ENCODE measurements around the gene RILPL1.
A peak's percentile ranks its signal among the peaks of the same experiment; 100 is the strongest.

RILPL1 gene

DNA sequence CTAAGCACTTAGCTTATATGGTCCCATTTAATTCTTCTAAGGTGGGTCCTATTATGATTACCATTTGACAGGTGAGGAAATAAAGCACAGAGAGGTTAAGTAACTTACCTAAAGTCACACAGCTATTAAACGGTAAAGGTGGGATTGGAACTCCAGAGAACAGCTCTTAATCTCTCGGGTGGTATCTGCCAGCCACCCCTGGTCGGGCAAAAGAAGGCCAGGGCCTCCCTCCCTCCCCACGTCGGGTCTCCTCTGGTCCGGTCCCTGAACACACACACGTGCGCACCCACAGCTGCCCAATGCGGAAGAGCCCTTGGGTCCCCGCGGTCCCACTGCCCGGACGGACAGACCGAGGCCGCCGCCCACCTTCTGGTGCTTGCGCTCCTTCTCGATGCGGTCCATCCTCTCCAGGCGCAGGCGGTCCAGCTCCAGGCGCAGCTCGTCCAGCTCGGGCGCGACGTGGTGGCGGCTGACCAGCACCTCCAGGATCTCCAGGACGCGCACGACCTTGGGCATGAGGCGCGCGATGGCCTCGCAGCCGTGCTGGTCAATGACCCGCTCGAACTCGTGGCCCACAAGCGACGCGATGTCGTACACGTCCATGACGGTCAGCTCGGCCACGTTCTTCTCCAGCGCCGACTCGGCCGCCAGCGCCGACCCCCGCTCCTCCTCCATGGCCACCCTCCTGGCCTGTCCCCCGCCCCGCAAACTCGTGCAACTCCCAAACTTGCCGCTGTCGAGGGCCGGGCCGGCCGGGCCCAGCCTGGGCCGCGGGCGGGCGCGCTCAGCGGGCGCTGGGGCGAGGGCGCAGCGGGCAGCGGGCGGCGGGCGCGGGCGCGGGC is 490 bp downstream of the RILPL1 start:
- H3K27me3 ChIP-seq, result peaks cover 0 to 9% (median 6%) of the 10 kb centered on the region in 11 experiments; a peak in 13 of 22 replicates
- H3K36me3 ChIP-seq, result peaks cover 0 to 21% (median 0%) of the 10 kb centered on the region in 11 experiments; a peak in 1 of 22 replicates
- peak overlapping the region; percentile 95 to 99 (median 97) for H3K4me2 ChIP-seq
- H3K4me1 ChIP-seq, result peaks cover 21 to 38% (median 33%) of the 10 kb centered on the region in 10 experiments
- TF ChIP-seq Cebpa-rat (IDR thresholded peaks at IDR 0.05), result no peak
- peaks cover 4 to 39% (median 24%) of the 10 kb centered on the region in 11 experiments; a peak in 17 of 22 replicates for H4K20me1 ChIP-seq
- peak overlapping the region; percentile 86 to 97 (median 90) for H3K9ac ChIP-seq
- peak overlapping the region; percentile 62 to 81 (median 76) for H3K4me3 ChIP-seq
- H3K27ac ChIP-seq, result peak overlapping the region; percentile 79 to 92 (median 86); a peak in 21 of 22 replicates
- H3K9me3 ChIP-seq (replicated peaks in 1 of 11), result no peaks in the 10 kb centered on the region

DNA sequence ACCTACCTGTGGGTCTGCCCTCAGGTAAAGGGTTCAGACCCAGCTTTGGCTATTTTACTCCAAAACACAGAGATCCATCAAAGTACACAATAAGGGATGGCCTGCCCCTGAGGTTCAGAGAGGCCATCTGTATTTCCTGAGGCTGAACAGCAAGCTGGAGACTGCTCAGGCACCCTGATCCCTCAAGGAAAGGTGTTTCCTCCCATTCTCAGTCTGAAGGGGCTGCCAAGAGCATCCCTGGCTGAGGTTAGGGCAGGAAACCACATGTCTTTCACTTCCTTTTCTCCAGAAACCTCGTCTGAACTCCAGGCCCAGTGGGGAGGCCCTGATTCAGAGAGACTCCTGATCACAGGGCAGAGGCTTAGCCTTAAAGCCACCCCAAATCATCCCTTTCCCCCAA is 1.5 kb downstream of the RILPL1 start:
- Histone ChIP-seq H3K4me3 (peak overlapping the region in 7 of 10 experiments; percentile 29 to 80 (median 73); a peak in 8 of 20 replicates), H3K4me2 (peak overlapping the region; percentile 95 to 99 (median 97)), H3K9ac (peak overlapping the region in 9 of 11 experiments; percentile 86 to 97 (median 90); a peak in 15 of 22 replicates)

GRCh38 chr12:123531091-123531490 is 2.4 kb downstream of the RILPL1 start:
- Histone ChIP-seq H3K27ac (peak overlapping the region in 3 of 11 experiments; percentile 45 to 50 (median 47); a peak in 4 of 22 replicates), H3K4me1 (peaks cover 21 to 38% (median 33%) of the 10 kb centered on the region in 10 experiments), H3K4me2 (peak overlapping the region; percentile 95 to 99 (median 97)), H3K36me3 (peaks cover 0 to 27% (median 0%) of the 10 kb centered on the region in 11 experiments; a peak in 2 of 22 replicates), H3K9me3 (replicated peaks in 1 of 11) (no peaks in the 10 kb centered on the region), H3K4me3 (no peak overlapping the region), H4K20me1 (peaks cover 4 to 58% (median 26%) of the 10 kb centered on the region in 11 experiments; a peak in 17 of 22 replicates), H3K9ac (0 out of 22 replicates have a peak overlapping the region, but pooled peaks of 1 of the 11 experiments have one; percentile 26), H3K27me3 (peaks cover 0 to 9% (median 6%) of the 10 kb centered on the region in 11 experiments; a peak in 13 of 22 replicates)
- no peak for TF ChIP-seq Cebpa-rat (IDR thresholded peaks at IDR 0.05)

More for the DNA sequence above, 1.5 kb downstream of the RILPL1 start:
- peaks cover 0 to 9% (median 6%) of the 10 kb centered on the region in 11 experiments; a peak in 13 of 22 replicates for H3K27me3 ChIP-seq
- peaks cover 4 to 49% (median 24%) of the 10 kb centered on the region in 11 experiments; a peak in 17 of 22 replicates for H4K20me1 ChIP-seq
- TF ChIP-seq Cebpa-rat (IDR thresholded peaks at IDR 0.05), result no peak
- peaks cover 0 to 21% (median 0%) of the 10 kb centered on the region in 11 experiments; a peak in 1 of 22 replicates for H3K36me3 ChIP-seq
- H3K27ac ChIP-seq, result peak overlapping the region in 9 of 11 experiments; percentile 80 to 92 (median 86); a peak in 15 of 22 replicates
- H3K9me3 ChIP-seq (replicated peaks in 1 of 11), result no peaks in the 10 kb centered on the region
- peaks cover 21 to 38% (median 33%) of the 10 kb centered on the region in 10 experiments for H3K4me1 ChIP-seq

DNA sequence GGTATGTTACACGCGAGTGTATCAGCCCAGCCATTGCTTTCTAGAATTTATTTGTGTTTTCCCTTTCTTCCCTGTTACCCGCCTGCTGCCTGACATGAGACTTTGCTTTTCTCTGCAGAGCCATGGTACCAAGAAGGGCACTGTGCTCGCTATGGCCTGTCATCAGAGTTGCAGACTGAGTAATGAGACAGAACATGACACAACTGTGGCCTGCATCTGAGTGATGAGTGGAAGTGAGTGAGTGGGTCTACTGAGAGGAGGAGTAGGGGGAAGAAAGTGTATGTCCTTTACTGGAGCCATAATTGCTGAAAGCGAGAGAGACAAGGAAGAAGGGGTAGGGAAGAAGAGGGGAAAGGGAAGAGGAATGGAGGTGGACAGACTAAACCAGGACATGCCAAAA is 2.9 kb downstream of the RILPL1 start:
- no peaks in the 10 kb centered on the region for H3K9me3 ChIP-seq (replicated peaks in 1 of 11)
- TF ChIP-seq Cebpa-rat (IDR thresholded peaks at IDR 0.05), result no peak
- peak overlapping the region in 6 of 11 experiments; percentile 96 to 99 (median 98); a peak in 10 of 22 replicates for H3K4me2 ChIP-seq
- peaks cover 0 to 9% (median 6%) of the 10 kb centered on the region in 11 experiments; a peak in 13 of 22 replicates for H3K27me3 ChIP-seq
- H3K36me3 ChIP-seq, result peaks cover 0 to 27% (median 0%) of the 10 kb centered on the region in 11 experiments; a peak in 2 of 22 replicates
- peaks cover 21 to 38% (median 33%) of the 10 kb centered on the region in 10 experiments for H3K4me1 ChIP-seq
- H3K9ac ChIP-seq, result no peak overlapping the region
- H3K4me3 ChIP-seq, result no peak overlapping the region
- H3K27ac ChIP-seq, result no peak overlapping the region
- H4K20me1 ChIP-seq, result peaks cover 4 to 63% (median 26%) of the 10 kb centered on the region in 11 experiments; a peak in 17 of 22 replicates

DNA sequence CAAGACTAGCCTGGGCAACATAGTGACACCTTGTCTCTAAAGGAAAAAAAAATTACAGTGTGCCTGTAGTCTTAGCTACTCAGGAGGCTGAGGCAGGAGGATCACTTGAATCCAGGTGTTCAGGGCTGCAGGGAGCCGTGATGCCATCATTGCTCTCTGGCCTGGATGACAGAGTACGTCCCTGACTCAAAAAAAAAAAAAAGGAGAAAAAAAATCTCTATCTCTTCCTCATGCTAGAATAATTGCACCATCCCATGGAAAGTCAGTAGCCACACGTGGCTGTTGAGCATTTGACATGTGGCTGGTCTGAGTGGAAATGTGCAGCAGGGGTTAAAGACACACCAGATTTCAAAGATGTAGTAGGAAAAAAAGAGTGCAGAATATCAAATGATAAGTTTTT is 3.8 kb downstream of the RILPL1 start:
- Histone ChIP-seq H3K27ac (no peak overlapping the region), H3K9me3 (replicated peaks in 1 of 11) (no peaks in the 10 kb centered on the region), H3K27me3 (peaks cover 0 to 9% (median 6%) of the 10 kb centered on the region in 11 experiments; a peak in 13 of 22 replicates), H4K20me1 (peaks cover 4 to 71% (median 26%) of the 10 kb centered on the region in 11 experiments; a peak in 17 of 22 replicates), H3K9ac (no peak overlapping the region), H3K36me3 (peaks cover 0 to 30% (median 0%) of the 10 kb centered on the region in 11 experiments; a peak in 2 of 22 replicates), H3K4me2 (no peak overlapping the region), H3K4me1 (peaks cover 21 to 38% (median 32%) of the 10 kb centered on the region in 10 experiments), H3K4me3 (no peak overlapping the region)
- no peak for TF ChIP-seq Cebpa-rat (IDR thresholded peaks at IDR 0.05)

DNA sequence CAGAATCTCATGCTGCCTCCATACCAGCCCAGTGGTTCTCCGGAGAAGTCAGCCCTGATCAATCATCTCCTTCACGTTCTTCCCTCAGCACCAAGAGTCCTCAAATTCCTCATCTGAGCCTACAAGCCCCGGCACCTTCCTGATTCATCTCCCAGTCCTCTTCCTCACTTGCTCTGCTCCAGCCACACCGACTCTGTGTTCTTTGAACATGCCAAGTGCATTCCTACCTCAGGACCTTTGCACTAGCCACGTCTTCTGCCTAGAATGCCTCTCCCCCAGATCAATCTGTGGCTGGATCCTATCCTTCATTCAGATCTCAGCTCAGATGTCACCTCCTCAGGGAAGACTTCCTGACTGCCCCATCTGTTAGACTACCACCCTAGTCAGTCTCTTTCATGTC is 4.7 kb downstream of the RILPL1 start:
- Histone ChIP-seq H3K4me2 (no peak overlapping the region), H3K27ac (no peak overlapping the region), H3K27me3 (peaks cover 0 to 9% (median 6%) of the 10 kb centered on the region in 11 experiments; a peak in 13 of 22 replicates), H3K9me3 (replicated peaks in 1 of 11) (no peaks in the 10 kb centered on the region), H3K4me3 (no peak overlapping the region), H3K4me1 (peaks cover 21 to 32% (median 27%) of the 10 kb centered on the region in 10 experiments), H3K36me3 (peaks cover 0 to 38% (median 0%) of the 10 kb centered on the region in 11 experiments; a peak in 6 of 22 replicates), H4K20me1 (peaks cover 4 to 80% (median 26%) of the 10 kb centered on the region in 11 experiments; a peak in 17 of 22 replicates), H3K9ac (no peak overlapping the region)
- no peak for TF ChIP-seq Cebpa-rat (IDR thresholded peaks at IDR 0.05)

- no peaks in the 10 kb centered on the region for H3K9me3 ChIP-seq (replicated peaks in 1 of 11)
- H3K36me3 ChIP-seq, result peaks cover 0 to 60% (median 10%) of the 10 kb centered on the region in 11 experiments; a peak in 10 of 22 replicates
- no peak overlapping the region for H3K4me3 ChIP-seq
- H4K20me1 ChIP-seq, result peaks cover 1 to 94% (median 11%) of the 10 kb centered on the region in 11 experiments; a peak in 14 of 22 replicates
- H3K9ac ChIP-seq, result peak overlapping the region in 1 of 11 experiments; percentile 26; a peak in 1 of 22 replicates
- H3K27me3 ChIP-seq, result 0 out of 22 replicates have a peak, but pooled peaks cover 0 to 7% (median 0%) of the 10 kb centered on the region in 11 experiments
- H3K27ac ChIP-seq, result no peak overlapping the region
- peaks cover 5 to 14% (median 9%) of the 10 kb centered on the region in 10 experiments for H3K4me1 ChIP-seq
- H3K4me2 ChIP-seq, result no peak overlapping the region
- TF ChIP-seq Cebpa-rat (IDR thresholded peaks at IDR 0.05), result no peak
Measured at GRCh38 chr12:123526542-123527080, 6.9 kb downstream of the RILPL1 start.

- no peak for TF ChIP-seq Cebpa-rat (IDR thresholded peaks at IDR 0.05)
- H3K36me3 ChIP-seq, result peaks cover 0 to 63% (median 17%) of the 10 kb centered on the region in 11 experiments; a peak in 12 of 22 replicates
- no peak overlapping the region for H3K4me3 ChIP-seq
- no peak overlapping the region for H3K27ac ChIP-seq
- H3K27me3 ChIP-seq, result no peaks in the 10 kb centered on the region
- no peaks in the 10 kb centered on the region for H3K9me3 ChIP-seq (replicated peaks in 1 of 11)
- H3K4me1 ChIP-seq, result peaks cover 0 to 5% (median 0%) of the 10 kb centered on the region in 10 experiments; a peak in 6 of 20 replicates
- peaks cover 0 to 87% (median 0%) of the 10 kb centered on the region in 11 experiments; a peak in 5 of 22 replicates for H4K20me1 ChIP-seq
- no peak overlapping the region for H3K9ac ChIP-seq
- H3K4me2 ChIP-seq, result no peak overlapping the region
Measured at GRCh38 chr12:123524378-123524777, 9.1 kb downstream of the RILPL1 start.
